ENCODE results near the gene TMEM115. TPM values are rescaled to one million over a fixed set of nuclear protein-coding genes. Genes with fewer than 3 reads are reported as not detected.

TMEM115 gene
- total and polyA plus RNA-seq, 2 of the 13 experiments (the other 11 are each of a cell fraction or from before 2014, with no cell fraction given): 22.1 to 30.7 TPM

DNA sequence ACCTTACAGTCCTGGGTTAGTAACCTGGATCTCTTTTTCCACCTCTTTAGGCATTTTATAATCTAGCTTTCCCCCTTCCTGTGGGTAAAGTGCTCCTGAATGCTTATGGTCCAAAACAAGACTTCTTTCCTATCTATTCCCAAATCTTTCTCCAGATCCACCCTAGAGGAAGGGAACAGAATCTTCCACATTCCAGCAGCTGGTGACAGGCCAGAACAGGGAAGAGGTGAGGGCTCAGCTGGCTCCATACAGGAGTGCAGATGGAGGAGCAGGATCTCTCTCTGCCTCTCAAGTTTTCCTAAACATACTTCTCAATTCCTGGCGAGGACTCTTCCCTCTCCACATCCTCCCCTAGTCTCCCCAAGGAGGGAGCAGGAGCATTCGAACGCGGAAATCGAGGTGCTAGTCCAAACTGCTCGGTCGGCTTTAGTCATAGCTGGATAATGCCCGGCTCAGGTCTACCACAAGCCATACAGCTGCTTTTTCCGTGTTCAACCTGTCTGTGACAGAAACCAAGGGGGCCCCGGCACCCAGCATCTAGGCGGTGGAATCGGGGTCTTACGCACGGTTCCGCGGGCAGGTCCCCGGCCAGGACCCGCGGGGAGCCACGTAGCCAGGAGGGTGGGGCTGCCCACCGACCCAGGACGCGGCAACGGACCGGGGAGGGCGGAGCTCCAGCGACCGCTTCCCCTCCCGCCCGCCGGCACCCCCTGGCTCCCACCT is 22.7 kb downstream of the TMEM115 start (continued):
- TF ChIP-seq, protein P1, sequence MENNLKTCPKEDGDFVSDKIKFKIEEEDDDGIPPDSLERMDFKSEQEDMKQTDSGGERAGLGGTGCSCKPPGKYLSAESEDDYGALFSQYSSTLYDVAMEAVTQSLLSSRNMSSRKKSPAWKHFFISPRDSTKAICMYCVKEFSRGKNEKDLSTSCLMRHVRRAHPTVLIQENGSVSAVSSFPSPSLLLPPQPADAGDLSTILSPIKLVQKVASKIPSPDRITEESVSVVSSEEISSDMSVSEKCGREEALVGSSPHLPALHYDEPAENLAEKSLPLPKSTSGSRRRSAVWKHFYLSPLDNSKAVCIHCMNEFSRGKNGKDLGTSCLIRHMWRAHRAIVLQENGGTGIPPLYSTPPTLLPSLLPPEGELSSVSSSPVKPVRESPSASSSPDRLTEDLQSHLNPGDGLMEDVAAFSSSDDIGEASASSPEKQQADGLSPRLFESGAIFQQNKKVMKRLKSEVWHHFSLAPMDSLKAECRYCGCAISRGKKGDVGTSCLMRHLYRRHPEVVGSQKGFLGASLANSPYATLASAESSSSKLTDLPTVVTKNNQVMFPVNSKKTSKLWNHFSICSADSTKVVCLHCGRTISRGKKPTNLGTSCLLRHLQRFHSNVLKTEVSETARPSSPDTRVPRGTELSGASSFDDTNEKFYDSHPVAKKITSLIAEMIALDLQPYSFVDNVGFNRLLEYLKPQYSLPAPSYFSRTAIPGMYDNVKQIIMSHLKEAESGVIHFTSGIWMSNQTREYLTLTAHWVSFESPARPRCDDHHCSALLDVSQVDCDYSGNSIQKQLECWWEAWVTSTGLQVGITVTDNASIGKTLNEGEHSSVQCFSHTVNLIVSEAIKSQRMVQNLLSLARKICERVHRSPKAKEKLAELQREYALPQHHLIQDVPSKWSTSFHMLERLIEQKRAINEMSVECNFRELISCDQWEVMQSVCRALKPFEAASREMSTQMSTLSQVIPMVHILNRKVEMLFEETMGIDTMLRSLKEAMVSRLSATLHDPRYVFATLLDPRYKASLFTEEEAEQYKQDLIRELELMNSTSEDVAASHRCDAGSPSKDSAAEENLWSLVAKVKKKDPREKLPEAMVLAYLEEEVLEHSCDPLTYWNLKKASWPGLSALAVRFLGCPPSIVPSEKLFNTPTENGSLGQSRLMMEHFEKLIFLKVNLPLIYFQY (CRISPR knock-in tag; IDR thresholded peaks at IDR 0.05; ENCODE audit: borderline replicate concordance): no peak
- TF ChIP-seq ZNF33A (CRISPR knock-in tag; IDR thresholded peaks at IDR 0.05; ENCODE audit: borderline replicate concordance) (no peak), ZNF510 (CRISPR knock-in tag; IDR thresholded peaks at IDR 0.05; ENCODE audit: low read depth) (0 out of 2 replicates have a peak, but pooled peaks have one; percentile 17), ZNF572 (CRISPR knock-in tag; IDR thresholded peaks at IDR 0.05) (0 out of 2 replicates have a peak, but pooled peaks have one; percentile 70), MTF1 (CRISPR knock-in tag; IDR thresholded peaks at IDR 0.05) (0 out of 2 replicates have a peak, but pooled peaks have one; percentile 17), ZSCAN20 (CRISPR knock-in tag; IDR thresholded peaks at IDR 0.05; ENCODE audit: borderline replicate concordance) (peak; percentile 81; the same call in 1 of the 2 replicates), PITX1 (CRISPR knock-in tag; IDR thresholded peaks at IDR 0.05) (no peak), ZBTB7A (CRISPR knock-in tag; IDR thresholded peaks at IDR 0.05) (peak; percentile 74; the same call in 1 of the 2 replicates), ZNF878 (CRISPR knock-in tag; IDR thresholded peaks at IDR 0.05) (peak; percentile 87; the same call in 1 of the 2 replicates), ZNF672 (CRISPR knock-in tag; IDR thresholded peaks at IDR 0.05) (peak; percentile 38; the same call in 1 of the 2 replicates), HNRNPK (IDR thresholded peaks at IDR 0.05; ENCODE audit: low read depth, low read length, poor library complexity, severe bottlenecking) (peak; percentile 8), EEA1 (CRISPR knock-in tag; IDR thresholded peaks at IDR 0.05; ENCODE audit: borderline replicate concordance) (0 out of 2 replicates have a peak, but pooled peaks have one; percentile 42), ZNF556 (CRISPR knock-in tag; IDR thresholded peaks at IDR 0.05; ENCODE audit: borderline replicate concordance) (0 out of 2 replicates have a peak, but pooled peaks have one; percentile 44), TEAD3 (CRISPR knock-in tag; optimal IDR thresholded peaks at IDR 0.05; ENCODE audit: borderline replicate concordance) (peak; percentile 27), GPN1 (CRISPR knock-in tag; IDR thresholded peaks at IDR 0.05; ENCODE audit: borderline replicate concordance) (0 out of 2 replicates have a peak, but pooled peaks have one; percentile 19), CHCHD3 (CRISPR knock-in tag; IDR thresholded peaks at IDR 0.05) (0 out of 2 replicates have a peak, but pooled peaks have one; percentile 33)
- TF ChIP-seq, protein P2, sequence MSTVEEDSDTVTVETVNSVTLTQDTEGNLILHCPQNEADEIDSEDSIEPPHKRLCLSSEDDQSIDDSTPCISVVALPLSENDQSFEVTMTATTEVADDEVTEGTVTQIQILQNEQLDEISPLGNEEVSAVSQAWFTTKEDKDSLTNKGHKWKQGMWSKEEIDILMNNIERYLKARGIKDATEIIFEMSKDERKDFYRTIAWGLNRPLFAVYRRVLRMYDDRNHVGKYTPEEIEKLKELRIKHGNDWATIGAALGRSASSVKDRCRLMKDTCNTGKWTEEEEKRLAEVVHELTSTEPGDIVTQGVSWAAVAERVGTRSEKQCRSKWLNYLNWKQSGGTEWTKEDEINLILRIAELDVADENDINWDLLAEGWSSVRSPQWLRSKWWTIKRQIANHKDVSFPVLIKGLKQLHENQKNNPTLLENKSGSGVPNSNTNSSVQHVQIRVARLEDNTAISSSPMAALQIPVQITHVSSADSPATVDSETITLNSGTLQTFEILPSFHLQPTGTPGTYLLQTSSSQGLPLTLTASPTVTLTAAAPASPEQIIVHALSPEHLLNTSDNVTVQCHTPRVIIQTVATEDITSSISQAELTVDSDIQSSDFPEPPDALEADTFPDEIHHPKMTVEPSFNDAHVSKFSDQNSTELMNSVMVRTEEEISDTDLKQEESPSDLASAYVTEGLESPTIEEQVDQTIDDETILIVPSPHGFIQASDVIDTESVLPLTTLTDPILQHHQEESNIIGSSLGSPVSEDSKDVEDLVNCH (CRISPR knock-in tag; IDR thresholded peaks at IDR 0.05): peak; percentile 26; the same call in 1 of the 2 replicates
- TF ChIP-seq, protein P3, sequence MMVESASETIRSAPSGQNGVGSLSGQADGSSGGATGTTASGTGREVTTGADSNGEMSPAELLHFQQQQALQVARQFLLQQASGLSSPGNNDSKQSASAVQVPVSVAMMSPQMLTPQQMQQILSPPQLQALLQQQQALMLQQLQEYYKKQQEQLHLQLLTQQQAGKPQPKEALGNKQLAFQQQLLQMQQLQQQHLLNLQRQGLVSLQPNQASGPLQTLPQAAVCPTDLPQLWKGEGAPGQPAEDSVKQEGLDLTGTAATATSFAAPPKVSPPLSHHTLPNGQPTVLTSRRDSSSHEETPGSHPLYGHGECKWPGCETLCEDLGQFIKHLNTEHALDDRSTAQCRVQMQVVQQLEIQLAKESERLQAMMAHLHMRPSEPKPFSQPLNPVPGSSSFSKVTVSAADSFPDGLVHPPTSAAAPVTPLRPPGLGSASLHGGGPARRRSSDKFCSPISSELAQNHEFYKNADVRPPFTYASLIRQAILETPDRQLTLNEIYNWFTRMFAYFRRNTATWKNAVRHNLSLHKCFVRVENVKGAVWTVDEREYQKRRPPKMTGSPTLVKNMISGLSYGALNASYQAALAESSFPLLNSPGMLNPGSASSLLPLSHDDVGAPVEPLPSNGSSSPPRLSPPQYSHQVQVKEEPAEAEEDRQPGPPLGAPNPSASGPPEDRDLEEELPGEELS (CRISPR knock-in tag; IDR thresholded peaks at IDR 0.05): peak; percentile 35; the same call in 1 of the 2 replicates

All from HepG2 (cell line).